H1 (cell line): ENCODE data around the gene WNK2. TPM values are rescaled to one million over a fixed set of nuclear protein-coding genes. Genes with fewer than 3 reads are reported as not detected.

Source experiments
- CTCF ChIA-PET: fragments of 300-600 bp; sonication (Branson Sonifier 250); formaldehyde crosslinking; loops from one replicate; lab custom pipeline; 2021; ENCODE audit not compliant: partially characterized antibody; lab: Charles Lee
- POLR2A ChIA-PET: fragments of 300-600 bp; sonication (Branson Sonifier 250); formaldehyde crosslinking; loops from one replicate; lab custom pipeline; 2021; ENCODE audit warnings: inconsistent platforms; ENCODE audit not compliant: partially characterized antibody; lab: Charles Lee
- DNase-seq, 2 experiments: peaks; one replicate each; pipeline versions ENCODE4 v3.0.0 to v3.0.0-alpha.2; 2010 to 2022; ENCODE audit warnings: low spot score in 2 of 2, low read depth in 1 of 2, mixed read lengths in 1 of 2
- FAIRE-seq: peaks from 2 replicates; lab custom pipeline; 2011; peaks lifted over from hg19 to GRCh38; lab: Jason Lieb, UNC
- H2AFZ ChIP-seq: 2 replicates; pipeline ENCODE4 v1.8.1; 2012; ENCODE audit warnings: low read length, inconsistent platforms
- H2AK5ac ChIP-seq: 2 replicates; pipeline ENCODE4 v1.6.1; 2013; ENCODE audit warnings: low read depth, low read length
- H2BK120ac ChIP-seq: replicated peaks from 2 replicates; pipeline ENCODE3; 2013; ENCODE audit warnings: low read depth, low read length, inconsistent platforms
- H2BK12ac ChIP-seq: 2 replicates; pipeline ENCODE4 v1.6.1; 2013; ENCODE audit warnings: low read depth, low read length
- H2BK15ac ChIP-seq: 2 replicates; pipeline ENCODE4 v1.6.1; 2013; ENCODE audit warnings: low read length
- H2BK20ac ChIP-seq: 2 replicates; pipeline ENCODE4 v1.6.1; 2013; ENCODE audit warnings: low read length
- H2BK5ac ChIP-seq: 2 replicates; pipeline ENCODE4 v1.6.1; 2013; ENCODE audit warnings: low read depth, low read length
- H3K14ac ChIP-seq: 2 replicates; pipeline ENCODE4 v1.6.1; 2013; ENCODE audit warnings: inconsistent platforms; ENCODE audit not compliant: insufficient read length
- H3K18ac ChIP-seq: 2 replicates; pipeline ENCODE4 v1.6.1; 2013; ENCODE audit warnings: low read length; ENCODE audit errors: extremely low read depth
- H3K23ac ChIP-seq: 2 replicates; pipeline ENCODE4 v1.6.1; 2013; ENCODE audit warnings: inconsistent platforms; ENCODE audit not compliant: insufficient read length
- H3K23me2 ChIP-seq: 2 replicates; pipeline ENCODE4 v1.6.1; 2013; ENCODE audit warnings: low read depth, low read length
- H3K27ac ChIP-seq: 2 replicates; pipeline ENCODE4 v1.6.1; 2011; ENCODE audit warnings: low read depth, low read length, inconsistent platforms
- H3K27me3 ChIP-seq, 4 experiments: replicated peaks in 1 of 4; 1 replicate in 1 of 4; 2 replicates in 3 of 4; pipeline versions ENCODE4 v1.6.1 to v1.8.1; 2011 to 2013; ENCODE audit warnings: low read length in 3 of 4, mild to moderate bottlenecking in 3 of 4, inconsistent platforms in 2 of 4, mixed read lengths in 2 of 4, moderate library complexity in 1 of 4; ENCODE audit not compliant: control insufficient read depth in 3 of 4, insufficient read depth in 3 of 4; ENCODE audit errors: extremely low read depth in 1 of 4
- H3K36me3 ChIP-seq, 4 experiments: 2 replicates each; pipeline versions ENCODE4 v1.6.1 to v1.8.1; 2011 to 2013; ENCODE audit warnings: mild to moderate bottlenecking in 4 of 4, low read length in 3 of 4, moderate library complexity in 2 of 4, control low read depth in 1 of 4, inconsistent platforms in 1 of 4; ENCODE audit not compliant: insufficient read depth in 4 of 4, control insufficient read depth in 2 of 4
- H3K4ac ChIP-seq: replicated peaks from 2 replicates; pipeline ENCODE3; 2013; ENCODE audit warnings: low read length, low read depth, mixed read lengths, inconsistent platforms; ENCODE audit not compliant: insufficient read length
- H3K4me1 ChIP-seq, 4 experiments: replicated peaks in 1 of 4; 1 replicate in 1 of 4; 2 replicates in 3 of 4; pipeline versions ENCODE4 v1.6.1 to v1.8.1; 2011 to 2013; ENCODE audit warnings: low read length in 3 of 4, inconsistent platforms in 2 of 4, mixed read lengths in 1 of 4; ENCODE audit not compliant: insufficient read depth in 4 of 4, control insufficient read depth in 3 of 4
- H3K4me2 ChIP-seq, 2 experiments: 2 replicates each; pipeline versions ENCODE4 v1.6.1 to v1.8.1; 2011 to 2013; ENCODE audit warnings: low read depth in 2 of 2, low read length in 2 of 2, control low read depth in 1 of 2, inconsistent platforms in 1 of 2, mild to moderate bottlenecking in 1 of 2; ENCODE audit not compliant: insufficient read depth in 1 of 2
- H3K4me3 ChIP-seq, 4 experiments: fragments of 200-600, 300-600 bp in 1 of 4; sonication (generic), shearing (Covaris generic), sonication (Bioruptor Twin) in 1 of 4; 2 replicates each; pipeline versions ENCODE4 v1.5.1 to v1.8.1; 2011 to 2016; ENCODE audit warnings: low read length in 4 of 4, low read depth in 3 of 4, control low read depth in 2 of 4, inconsistent platforms in 2 of 4, mild to moderate bottlenecking in 2 of 4, mixed read lengths in 1 of 4, moderate library complexity in 1 of 4; ENCODE audit not compliant: insufficient read depth in 2 of 4; ENCODE audit errors: extremely low read depth in 1 of 4
- H3K56ac ChIP-seq: replicated peaks from 2 replicates; pipeline ENCODE3; 2013; ENCODE audit warnings: low read depth, mild to moderate bottlenecking, mixed read lengths, low read length, inconsistent platforms; ENCODE audit not compliant: insufficient read length
- H3K79me1 ChIP-seq: 2 replicates; pipeline ENCODE4 v1.6.1; 2013; ENCODE audit warnings: low read depth, low read length, control low read depth
- H3K79me2 ChIP-seq, 2 experiments: 2 replicates each; pipeline versions ENCODE4 v1.6.1 to v1.8.1; 2012 to 2013; ENCODE audit warnings: low read length in 2 of 2, mild to moderate bottlenecking in 2 of 2, inconsistent platforms in 1 of 2; ENCODE audit not compliant: insufficient read depth in 2 of 2, control insufficient read depth in 1 of 2
- H3K9ac ChIP-seq, 4 experiments: replicated peaks in 1 of 4; 1 replicate in 1 of 4; 2 replicates in 3 of 4; pipeline versions ENCODE4 v1.6.1 to v1.8.1; 2011 to 2013; ENCODE audit warnings: low read depth in 3 of 4, low read length in 3 of 4, control low read depth in 2 of 4, mild to moderate bottlenecking in 2 of 4, moderate library complexity in 2 of 4, inconsistent platforms in 1 of 4; ENCODE audit errors: extremely low read depth in 1 of 4
- H3K9me3 ChIP-seq, 2 experiments: 2 replicates each; pipeline versions ENCODE4 v1.6.1 to v1.8.1; 2012 to 2013; ENCODE audit warnings: mild to moderate bottlenecking in 2 of 2, moderate library complexity in 2 of 2, control low read depth in 1 of 2, inconsistent platforms in 1 of 2, low read depth in 1 of 2, low read length in 1 of 2, mixed read lengths in 1 of 2; ENCODE audit not compliant: insufficient read depth in 2 of 2
- H4K20me1 ChIP-seq, 2 experiments: replicated peaks in 1 of 2; 2 replicates each; pipeline versions ENCODE3 to v1.8.1; 2011 to 2013; ENCODE audit warnings: inconsistent platforms in 2 of 2, low read length in 2 of 2, mild to moderate bottlenecking in 1 of 2; ENCODE audit not compliant: insufficient read depth in 2 of 2, control insufficient read depth in 1 of 2
- H4K5ac ChIP-seq: 2 replicates; pipeline ENCODE4 v1.6.1; 2013; ENCODE audit warnings: low read length, low read depth, mixed read lengths, inconsistent platforms; ENCODE audit not compliant: insufficient read length
- H4K8ac ChIP-seq: 2 replicates; pipeline ENCODE4 v1.8.0; 2013; ENCODE audit warnings: mild to moderate bottlenecking, moderate library complexity, low read length, inconsistent platforms; ENCODE audit not compliant: insufficient read depth; ENCODE audit errors: extremely low read depth
- H4K91ac ChIP-seq: replicated peaks from 2 replicates; pipeline ENCODE3; 2013; ENCODE audit warnings: low read length, mixed read lengths, inconsistent platforms; ENCODE audit not compliant: insufficient read length
- BACH1 ChIP-seq: IDR thresholded peaks from 2 replicates; pipeline ENCODE4 v1.6.1; 2012; ENCODE audit warnings: low read length, improper control_type of control experiment
- CTBP2 ChIP-seq: IDR thresholded peaks from 2 replicates; pipeline ENCODE4 v1.7.0; 2011; ENCODE audit warnings: borderline replicate concordance, mild to moderate bottlenecking, moderate library complexity, mixed read lengths, low read length; ENCODE audit not compliant: insufficient read depth, insufficient read length
- HDAC2 ChIP-seq, 2 experiments: fragments of 300-600 bp in 1 of 2; sonication (generic) in 1 of 2; IDR thresholded peaks; 2 replicates each; pipeline ENCODE4 v1.6.1; 2011 to 2012; ENCODE audit warnings: low read depth in 2 of 2, low read length in 2 of 2, mild to moderate bottlenecking in 2 of 2, moderate library complexity in 2 of 2, borderline replicate concordance in 1 of 2, inconsistent platforms in 1 of 2
- KDM1A ChIP-seq: fragments of 200-600, 300-600 bp; sonication (generic); IDR thresholded peaks from 2 replicates; pipeline ENCODE4 v1.7.1; 2016; ENCODE audit warnings: mild to moderate bottlenecking, low read length, borderline replicate concordance
- KDM4A ChIP-seq: IDR thresholded peaks from one replicate; pipeline ENCODE4 v1.7.1; 2012; ENCODE audit warnings: low read depth, mild to moderate bottlenecking, moderate library complexity, low read length, inconsistent platforms; ENCODE audit not compliant: severe bottlenecking
- MAFK ChIP-seq: IDR thresholded peaks from 2 replicates; pipeline ENCODE4 v1.6.1; 2012; ENCODE audit warnings: low read depth, mild to moderate bottlenecking, improper control_type of control experiment, low read length
- POLR2AphosphoS5 ChIP-seq: IDR thresholded peaks from 2 replicates; pipeline ENCODE4 v1.6.1; 2011; ENCODE audit warnings: low read depth, low read length
- SP1 ChIP-seq: IDR thresholded peaks from 2 replicates; pipeline ENCODE4 v1.6.1; 2011; ENCODE audit warnings: low read depth, low read length
- SP4 ChIP-seq: IDR thresholded peaks from 2 replicates; pipeline ENCODE4 v1.6.1; 2012; ENCODE audit warnings: low read length, inconsistent platforms
- SUZ12 ChIP-seq: fragments of 200-600 bp; sonication (generic); IDR thresholded peaks from 2 replicates; pipeline ENCODE4 v1.6.1; 2012; ENCODE audit warnings: mild to moderate bottlenecking, inconsistent platforms, low read length, moderate library complexity, mixed read lengths
- TAF1 ChIP-seq: IDR thresholded peaks from 2 replicates; pipeline ENCODE4 v1.6.1; 2011; ENCODE audit warnings: mild to moderate bottlenecking, low read depth, low read length
- TCF12 ChIP-seq: IDR thresholded peaks from 2 replicates; pipeline ENCODE4 v1.6.1; 2011; ENCODE audit warnings: low read depth, mild to moderate bottlenecking, low read length
- ZNF274 ChIP-seq: IDR thresholded peaks from 2 replicates; pipeline ENCODE4 v1.7.0; 2012; ENCODE audit warnings: low read length, borderline replicate concordance; ENCODE audit errors: extremely low read depth
- WGBS, 2 experiments: shearing (Covaris generic) in 1 of 2; methylation state at CpG; one replicate each; pipeline versions ENCODE4 v1.1.6 to v1.1.7; 2013 to 2015; ENCODE audit warnings: low lambda C conversion rate in 2 of 2, mixed read lengths in 2 of 2, inconsistent platforms in 1 of 2, low coverage in 1 of 2, missing lambda C conversion rate in 1 of 2; ENCODE audit not compliant: insufficient replicate concordance in 2 of 2, insufficient coverage in 1 of 2, insufficient read length in 1 of 2; ENCODE audit errors: extremely low coverage in 1 of 2, missing lambda C conversion rate in 1 of 2; 5-methylcytosine and 5-hydroxymethylcytosine counted together
- polyA plus RNA-seq, 7 experiments: library from polyadenylated mRNA; depleted of rRNA in 3 of 7; stranded (reverse) in 5 of 7; unstranded in 2 of 7; fragments of >200 nt in 5 of 7; fragments of 200-250 nt in 2 of 7; gene quantifications; 1 replicate in 5 of 7; 2 replicates in 1 of 7; 4 replicates in 1 of 7; pipeline versions ENCODE4 v1.2.1 to v1.2.3, GENCODE V29; 2011 to 2013; ENCODE audit warnings: missing spikeins in 2 of 7, mixed read lengths in 2 of 7
- total RNA-seq: library from RNA; stranded (reverse); fragmentation: NEBNext Ultra II Directional; extraction: Animal tissue kit (Norgen Biotek cat#: 25700); gene quantifications from 2 replicates; pipeline ENCODE4 v1.2.1, GENCODE V29; 2021

Gene WNK2
- total and polyA plus RNA-seq, 2 of the 8 experiments (the other 6 are each of a cell fraction or from before 2014, with no cell fraction given) = 12.0 to 87.2 TPM

GRCh38 chr9:93303806-93304573 is 120.1 kb downstream of the WNK2 start:
- Histone ChIP-seq H3K4me2 (no peak overlapping the region), H3K36me3 (no peaks in the 10 kb centered on the region), H2BK20ac (no peak overlapping the region), H4K20me1 (peaks cover 0 to 2% of the 10 kb centered on the region in 2 experiments), H2BK15ac (no peak overlapping the region), H3K23me2 (no peaks in the 10 kb centered on the region), H3K4me3 (no peak overlapping the region), H2AK5ac (no peak overlapping the region), H3K23ac (no peak overlapping the region), H2BK5ac (no peak overlapping the region), H3K79me2 (no peaks in the 10 kb centered on the region), H4K91ac (no peak overlapping the region), H4K5ac (no peak overlapping the region), H3K27ac (no peak overlapping the region), H3K14ac (no peak overlapping the region), H2BK12ac (no peak overlapping the region), H3K27me3 (no peaks in the 10 kb centered on the region), H3K56ac (no peak overlapping the region), H3K9me3 (no peaks in the 10 kb centered on the region), H2AFZ (no peak overlapping the region), H3K79me1 (no peaks in the 10 kb centered on the region), H3K9ac (no peak overlapping the region), H3K18ac (no peak overlapping the region), H3K4me1 (peaks cover 0 to 3% (median 0%) of the 10 kb centered on the region in 4 experiments; a peak in 1 of 7 replicates), H4K8ac (peak overlapping the region; percentile 60; the same call in 1 of the 2 replicates), H2BK120ac (no peak overlapping the region), H3K4ac (no peak overlapping the region)
- 76% methylated on average over 17 of the region's 19 CpGs; no CpG with 5 or more reads in 1 of the 2 experiments for WGBS, 2 experiments
- ChIA-PET CTCF (interaction anchor here (0.7 to 5.3 kb wide), 27 partner anchors 10 to 300 kb away, joined by 3 to 40 read pairs (median 5); no protein-coding TSS in a partner anchor), POLR2A (interaction anchor here (1.4 kb wide), 1 partner anchor 42 kb away, joined by 4 read pairs; no protein-coding TSS in a partner anchor)
- DNase-seq (no peak), FAIRE-seq (no peak)
- no peak for TF ChIP-seq SP1
- no peak for TF ChIP-seq TAF1
- TF ChIP-seq SP4 = no peak
- no peak for TF ChIP-seq KDM1A
- TF ChIP-seq ZNF274 = no peak
- no peak for TF ChIP-seq KDM4A
- no peak for TF ChIP-seq MAFK
- TF ChIP-seq BACH1 = no peak
- TF ChIP-seq TCF12 = no peak
- no peak for TF ChIP-seq CTBP2
- no peak for TF ChIP-seq POLR2AphosphoS5
- TF ChIP-seq SUZ12 = no peak
- no peak for TF ChIP-seq HDAC2 (IDR thresholded peaks at IDR 0.05; ENCODE audit: borderline replicate concordance in 1 of 2, low read depth in 2 of 2, low read length in 2 of 2)
